ENCODE measurements around the gene METRN. TPM values are rescaled to one million over a fixed set of nuclear protein-coding genes. Genes with fewer than 3 reads are reported as not detected.
"Not testable (repeated sequence)": the region's sequence is repeated elsewhere in the genome, so short reads cannot be mapped to it uniquely, and the experiment has no call there.

The METRN gene
- total RNA-seq, 1 donor from 2014 or later, result 60.4 TPM

- intact Hi-C loops (cut with DNase I), result loop anchor here (2.0 kb wide), 1 partner anchor 27 kb away; the partner anchor contains the start of gene METRN
- ATAC-seq (no peak), DNase-seq (ENCODE audit: missing footprints) (peak; percentile 54)
Observed at GRCh38 chr16:741986-742629, 27.2 kb downstream of the METRN start.

GRCh38 chr16:742894-743293 is 28.0 kb downstream of the METRN start:
- intact Hi-C loops (cut with DNase I); ATAC-seq: not testable (repeated sequence)
- DNase-seq (ENCODE audit: missing footprints), result peak; percentile 17

GRCh38 chr16:743794-744500 is 29.0 kb downstream of the METRN start:
- ATAC-seq (no peak), DNase-seq (ENCODE audit: missing footprints) (peak; percentile 51)
- intact Hi-C loops (cut with DNase I), result no loop called here

- ATAC-seq (no peak), DNase-seq (ENCODE audit: missing footprints) (peak; percentile 50)
- intact Hi-C loops (cut with DNase I), result no loop called here
Observed at GRCh38 chr16:745739-746138, 30.8 kb downstream of the METRN start.

GRCh38 chr16:746637-747036 is 31.7 kb downstream of the METRN start:
- intact Hi-C loops (cut with DNase I), result no loop called here
- no peak for ATAC-seq
- peak; percentile 13 for DNase-seq (ENCODE audit: missing footprints)

GRCh38 chr16:747978-748746 is 33.2 kb downstream of the METRN start:
- ATAC-seq (no peak), DNase-seq (ENCODE audit: missing footprints) (peak; percentile 55)
- intact Hi-C loops (cut with DNase I), result no loop called here

- ATAC-seq, result no peak
- intact Hi-C loops (cut with DNase I), result no loop called here
- peak; percentile 30 for DNase-seq (ENCODE audit: missing footprints)
Observed at GRCh38 chr16:749010-749409, 34.1 kb downstream of the METRN start.

- intact Hi-C loops (cut with DNase I), result no loop called here
- peak; percentile 37 for DNase-seq (ENCODE audit: missing footprints)
- ATAC-seq, result no peak
Observed at GRCh38 chr16:750485-750884, 35.6 kb downstream of the METRN start.

- ATAC-seq, result peak; percentile 43
- DNase-seq (ENCODE audit: missing footprints), result peak; percentile 69
- intact Hi-C loops (cut with DNase I), result no loop called here
Observed at GRCh38 chr16:751152-752006, 36.5 kb downstream of the METRN start.

- DNase-seq (ENCODE audit: missing footprints) (peak; percentile 21), ATAC-seq (no peak)
- intact Hi-C loops (cut with DNase I), result no loop called here
Observed at GRCh38 chr16:752007-752312, 37.0 kb downstream of the METRN start.

- ATAC-seq; intact Hi-C loops (cut with DNase I): not testable (repeated sequence)
- peak; percentile 33 for DNase-seq (ENCODE audit: missing footprints)
Observed at GRCh38 chr16:754121-754607, 39.2 kb downstream of the METRN start.

GRCh38 chr16:754656-755055 is 39.7 kb downstream of the METRN start:
- intact Hi-C loops (cut with DNase I), result no loop called here
- peak; percentile 51 for DNase-seq (ENCODE audit: missing footprints)

GRCh38 chr16:756428-756827 is 41.5 kb downstream of the METRN start:
- ATAC-seq, result no peak
- no peak for DNase-seq (ENCODE audit: missing footprints)
- intact Hi-C loops (cut with DNase I), result no loop called here

More at GRCh38 chr16:754656-755055, 39.7 kb downstream of the METRN start:
- ATAC-seq, result peak; percentile 47

- DNase-seq (ENCODE audit: missing footprints) (peak; percentile 64), ATAC-seq (no peak)
- intact Hi-C loops (cut with DNase I), result no loop called here
Observed at GRCh38 chr16:759110-759910, 44.4 kb downstream of the METRN start.

- DNase-seq (ENCODE audit: missing footprints), result no peak
- intact Hi-C loops (cut with DNase I), result no loop called here
- ATAC-seq, result no peak
Observed at GRCh38 chr16:760065-760464, 45.1 kb downstream of the METRN start.

- intact Hi-C loops (cut with DNase I), result no loop called here
- peak; percentile 68 for DNase-seq (ENCODE audit: missing footprints)
- ATAC-seq, result peak; percentile 19
Observed at GRCh38 chr16:760545-761343, 45.8 kb downstream of the METRN start, which contains the start of gene MSLN. Gene MSLN, plus strand, starts transcription at chr16:760734. Its CDS starts 1,947 bp downstream, at chr16:762681.

Data from Right ventricle myocardium inferior (tissue), 1 donor.